DMS 273 treated with DMSO at 0.1 percent for 48 hours (cell line): ENCODE measurements around the gene PAX2.

Experiments
- DNase-seq: peaks from one replicate; lab custom pipeline; 2025; lab: John Stamatoyannopoulos, UW

Gene PAX2

DNA sequence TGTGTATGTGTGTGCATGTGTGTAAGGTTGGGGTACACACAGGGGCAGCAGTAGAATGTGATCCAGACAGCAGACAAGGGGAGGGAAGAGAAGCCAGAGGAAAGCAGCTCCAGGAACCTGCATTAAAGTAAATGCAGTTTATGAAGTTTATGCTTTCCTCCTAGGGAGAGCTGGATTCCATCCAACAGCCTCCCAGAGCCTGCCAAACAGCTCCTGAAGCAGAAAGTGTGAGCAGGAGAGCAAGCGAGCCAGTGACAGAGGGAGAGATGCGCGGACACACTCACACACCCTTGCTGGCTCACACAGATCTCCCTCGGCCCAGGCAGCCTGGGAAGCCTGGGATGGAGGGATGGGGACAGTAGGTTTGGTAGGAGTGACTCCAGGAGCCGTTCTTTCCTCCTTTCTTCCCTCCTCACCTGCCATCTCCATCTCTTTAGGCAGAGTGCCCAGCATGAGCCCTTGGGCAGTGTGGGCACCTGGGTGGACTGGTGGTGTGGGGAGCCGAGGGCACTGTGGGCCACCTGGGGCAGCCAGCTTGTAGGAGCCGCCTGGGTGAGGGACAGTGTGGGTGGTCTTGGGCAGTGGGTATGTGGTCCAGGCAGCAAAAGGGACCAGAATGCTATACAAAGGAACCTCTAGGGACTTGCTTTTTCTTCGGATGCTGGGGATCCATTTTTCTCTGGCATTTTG is 46.1 kb downstream of the PAX2 start:
- no peak for DNase-seq

DNA sequence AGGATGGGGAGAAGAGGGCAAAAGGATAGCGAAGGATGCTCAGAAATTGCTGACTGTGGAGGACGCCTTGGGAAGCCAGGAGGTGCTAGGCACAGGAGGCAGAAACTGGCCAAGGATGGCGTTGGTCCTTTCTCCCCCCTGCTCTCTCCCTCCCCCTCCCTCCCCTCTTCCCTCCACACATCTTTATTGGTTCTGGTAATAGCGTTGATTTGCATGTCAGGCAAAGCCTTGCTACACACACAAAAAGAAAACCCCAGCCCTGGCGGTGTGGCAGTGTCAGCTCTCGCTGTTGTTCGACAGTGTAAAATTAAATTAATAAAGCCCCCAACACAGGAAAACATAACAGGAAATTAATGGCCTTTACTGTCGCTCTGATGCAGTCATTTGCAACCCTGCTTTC is 47.2 kb downstream of the PAX2 start:
- no peak for DNase-seq

DNA sequence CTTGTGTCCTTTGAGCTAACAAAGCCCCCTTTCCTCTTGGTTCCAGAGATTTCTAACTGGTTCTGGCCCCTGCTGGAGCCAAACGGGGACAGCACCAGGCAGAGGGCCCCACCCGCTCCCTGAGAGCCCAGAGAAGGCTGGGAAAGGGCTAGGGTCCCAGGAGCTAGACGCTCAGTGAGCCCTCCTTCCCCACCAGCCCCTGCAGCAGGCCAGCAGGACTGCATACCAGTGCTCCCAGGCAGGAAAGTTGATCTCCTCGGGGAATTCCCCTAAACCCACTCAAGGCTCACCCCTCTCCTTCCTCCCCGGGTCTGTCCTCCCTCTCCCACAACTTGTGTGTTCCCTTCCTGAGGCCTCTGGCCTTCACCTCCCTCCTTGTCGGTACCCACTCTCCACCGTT is 47.7 kb downstream of the PAX2 start:
- no peak for DNase-seq

- DNase-seq, result no peak
These were observed 54.5 kb downstream of the PAX2 start for GRCh38 chr10:100799881-100800280.

GRCh38 chr10:100800931-100801330 is 55.5 kb downstream of the PAX2 start:
- no peak for DNase-seq

DNA sequence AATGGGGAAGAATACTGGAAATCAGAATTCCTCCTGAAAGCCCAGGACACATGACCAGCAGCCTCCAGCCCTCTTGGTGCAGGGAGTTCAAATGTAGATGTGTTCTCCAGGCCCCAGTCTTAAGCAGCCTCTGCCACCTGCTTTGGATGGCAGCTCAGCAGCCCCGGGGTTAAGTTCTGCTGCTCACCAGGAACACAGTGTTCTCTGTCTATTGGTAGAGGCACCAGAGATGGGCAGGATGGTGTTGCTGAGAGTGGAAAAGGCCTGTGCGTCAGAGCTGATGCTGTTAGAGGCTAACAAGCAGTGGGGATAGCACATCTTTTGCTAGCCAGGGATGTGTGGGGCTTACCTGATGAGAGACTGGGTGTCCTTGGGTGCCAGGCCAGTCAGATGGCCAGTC is 56.8 kb downstream of the PAX2 start:
- no peak for DNase-seq

DNA sequence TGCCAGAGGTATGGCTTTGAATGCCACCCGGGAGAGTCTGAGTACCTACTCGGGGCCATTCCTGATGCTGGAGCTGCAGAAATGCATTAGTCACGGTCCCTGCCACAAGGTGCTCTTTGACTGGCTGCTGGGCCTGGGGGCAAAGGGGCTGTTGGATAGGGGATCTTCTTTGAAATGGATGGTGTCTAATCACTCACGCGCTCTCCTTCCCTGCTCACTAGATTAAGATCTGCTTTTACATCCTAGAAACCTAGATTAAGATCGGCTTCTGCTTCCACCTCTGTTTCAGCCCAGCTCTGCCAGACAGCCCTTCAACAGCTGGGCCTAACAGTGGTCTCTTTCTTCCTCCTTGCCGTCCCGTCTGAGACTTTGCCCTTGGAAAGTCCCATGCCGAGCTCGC is 57.2 kb downstream of the PAX2 start:
- no peak for DNase-seq

DNA sequence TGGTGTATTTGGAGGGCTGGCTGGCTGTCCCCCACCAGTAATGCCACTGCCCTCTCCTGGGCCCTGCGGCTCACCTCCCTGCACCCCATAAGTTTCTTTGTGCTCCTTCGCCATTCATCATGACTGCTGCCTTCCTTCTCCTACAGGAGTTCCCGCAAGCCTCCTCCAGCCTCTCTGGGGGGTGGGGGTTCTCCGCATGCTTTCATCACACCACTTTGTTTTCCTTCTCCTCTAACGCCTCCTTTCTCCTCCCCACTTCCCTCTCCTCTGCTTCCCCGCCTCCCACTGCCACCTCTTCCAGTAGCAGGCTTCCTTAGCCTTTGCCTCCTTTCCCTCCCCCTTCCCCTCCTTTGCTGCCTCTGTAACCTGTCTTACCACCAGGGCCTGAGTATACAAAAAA is 58.1 kb downstream of the PAX2 start:
- no peak for DNase-seq

DNA sequence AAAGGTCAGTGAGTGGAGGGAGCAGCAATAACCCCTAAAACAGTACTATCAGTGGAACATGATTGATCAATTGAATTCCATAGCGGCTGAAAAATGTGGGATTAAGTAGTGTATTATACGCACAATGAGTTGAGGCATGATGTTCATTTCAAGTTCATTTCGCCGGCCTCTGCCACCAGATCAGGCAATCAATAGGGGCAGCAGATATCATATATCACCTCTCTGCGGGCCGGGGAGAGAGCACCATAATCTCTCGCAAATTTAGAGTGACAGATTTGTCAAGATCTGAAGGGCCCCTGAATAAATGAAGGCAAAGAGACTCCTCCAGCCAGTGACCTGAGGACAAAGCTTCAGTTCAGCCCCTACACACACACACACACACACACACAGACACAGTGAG is 58.5 kb downstream of the PAX2 start:
- DNase-seq, result no peak

- no peak for DNase-seq
These were observed 60.4 kb downstream of the PAX2 start for GRCh38 chr10:100805543-100806355.

DNA sequence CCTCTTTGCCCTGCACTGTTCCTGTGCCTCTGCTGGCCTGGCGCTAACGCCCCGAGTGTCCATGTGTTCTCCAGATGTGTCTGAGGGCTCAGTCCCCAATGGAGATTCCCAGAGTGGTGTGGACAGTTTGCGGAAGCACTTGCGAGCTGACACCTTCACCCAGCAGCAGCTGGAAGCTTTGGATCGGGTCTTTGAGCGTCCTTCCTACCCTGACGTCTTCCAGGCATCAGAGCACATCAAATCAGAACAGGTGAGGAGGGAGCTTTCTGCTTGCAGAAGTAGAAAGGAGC is 60.9 kb downstream of the PAX2 start:
- no peak for DNase-seq

DNA sequence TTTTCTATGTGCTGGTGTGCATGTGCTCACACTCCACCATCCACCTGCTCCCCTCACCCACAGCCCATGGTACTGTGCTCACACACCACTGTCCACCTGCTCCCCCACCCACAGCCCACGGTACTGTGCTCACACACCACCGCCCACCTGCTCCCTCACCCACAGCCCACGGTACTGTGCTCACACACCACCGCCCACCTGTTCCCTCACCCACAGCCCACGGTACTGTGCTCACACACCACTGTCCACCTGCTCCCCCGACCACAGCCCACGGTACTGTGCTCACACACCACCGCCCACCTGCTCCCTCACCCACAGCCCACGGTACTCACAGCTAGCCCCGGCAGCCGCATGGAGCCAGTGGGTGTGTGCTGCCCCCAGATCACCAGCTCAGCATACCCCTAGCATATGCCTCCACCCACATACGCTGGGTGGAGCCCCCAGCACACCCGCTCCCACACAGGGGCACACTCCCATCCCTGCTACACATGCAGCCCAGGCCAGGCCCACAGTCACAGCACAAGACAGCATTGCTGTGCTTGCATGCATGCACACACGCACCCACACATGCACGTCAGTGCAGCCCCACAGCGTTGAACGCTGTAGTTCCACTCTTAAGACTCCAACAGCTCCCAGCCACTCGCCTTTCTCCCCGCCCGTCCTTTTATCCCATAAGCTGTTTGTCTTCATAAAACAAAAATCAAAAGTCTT is 62.0 kb downstream of the PAX2 start:
- DNase-seq, result no peak

DNA sequence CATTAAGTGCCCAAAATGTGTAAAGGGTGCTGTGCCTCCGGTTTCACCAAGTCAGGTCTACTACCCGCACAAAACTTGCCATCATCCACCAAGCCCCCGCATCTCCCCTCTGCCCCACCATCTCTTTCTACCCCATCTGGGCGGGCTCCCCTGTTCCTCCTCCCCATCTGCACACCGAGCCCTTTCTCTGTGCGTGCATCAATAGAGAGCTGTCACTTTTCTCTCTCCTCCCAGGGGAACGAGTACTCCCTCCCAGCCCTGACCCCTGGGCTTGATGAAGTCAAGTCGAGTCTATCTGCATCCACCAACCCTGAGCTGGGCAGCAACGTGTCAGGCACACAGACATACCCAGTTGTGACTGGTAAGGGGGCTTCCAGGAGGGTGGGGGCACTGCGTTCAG is 63.5 kb downstream of the PAX2 start:
- DNase-seq, result no peak

DNA sequence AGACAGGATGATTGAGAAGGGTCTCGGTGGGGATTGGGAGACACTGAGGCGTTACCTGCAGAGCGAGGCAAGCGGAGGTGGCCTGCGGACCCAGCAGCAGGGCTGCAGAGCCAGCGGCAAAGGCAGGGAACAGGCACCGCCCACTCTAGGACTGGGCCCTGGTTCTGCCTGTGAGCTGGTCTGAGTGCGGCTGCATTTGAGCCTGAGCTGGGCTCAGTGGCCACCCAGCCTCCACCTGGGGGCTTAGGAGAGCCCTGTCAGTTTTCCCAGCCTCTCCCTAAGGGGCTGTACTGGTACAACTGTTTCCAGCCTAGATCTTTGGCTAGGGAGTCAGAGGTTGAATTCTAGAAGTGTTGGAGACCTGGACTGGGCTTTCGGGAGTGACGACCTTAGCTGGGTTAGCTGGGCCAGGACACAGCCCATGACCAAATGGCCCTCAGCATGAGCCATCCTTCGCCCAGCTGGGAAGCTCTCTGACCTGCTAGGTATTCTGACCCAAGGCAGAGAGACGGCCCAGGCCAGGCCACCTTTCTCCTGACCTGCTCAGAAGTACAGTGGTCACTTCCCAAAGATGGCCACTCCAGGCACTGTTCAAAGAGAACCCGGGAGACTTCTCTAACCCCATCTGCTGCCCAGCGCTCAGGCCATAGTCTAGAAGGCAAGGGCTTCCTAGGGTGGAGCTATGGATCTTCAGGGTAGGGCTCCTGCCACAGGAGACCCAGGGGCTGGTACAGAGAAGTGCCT is 64.9 kb downstream of the PAX2 start:
- DNase-seq, result no peak

- no peak for DNase-seq
These were observed 65.4 kb downstream of the PAX2 start for GRCh38 chr10:100810835-100811116.

- no peak for DNase-seq
These were observed 65.9 kb downstream of the PAX2 start for GRCh38 chr10:100811261-100811660.

GRCh38 chr10:100811752-100812750 is 66.7 kb downstream of the PAX2 start:
- no peak for DNase-seq

DNA sequence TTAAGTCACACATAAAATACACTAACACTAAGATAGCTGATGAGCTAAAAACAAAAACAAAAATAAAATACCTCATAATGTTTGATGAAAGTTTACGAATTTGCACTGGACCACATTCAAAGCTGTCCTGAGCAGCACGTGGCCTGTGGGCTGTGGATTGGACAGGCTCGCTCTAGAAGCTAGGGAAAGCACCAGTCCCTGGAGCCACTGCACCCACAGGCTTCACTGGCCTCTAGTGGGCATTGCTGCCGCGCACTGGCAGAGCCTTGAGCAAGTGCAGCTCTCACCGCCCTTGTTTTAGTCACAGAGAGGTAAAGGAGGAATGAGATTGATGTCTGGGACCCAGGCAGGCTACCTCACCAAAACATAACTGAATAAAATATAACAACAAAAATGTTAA is 67.6 kb downstream of the PAX2 start:
- DNase-seq, result no peak

DNA sequence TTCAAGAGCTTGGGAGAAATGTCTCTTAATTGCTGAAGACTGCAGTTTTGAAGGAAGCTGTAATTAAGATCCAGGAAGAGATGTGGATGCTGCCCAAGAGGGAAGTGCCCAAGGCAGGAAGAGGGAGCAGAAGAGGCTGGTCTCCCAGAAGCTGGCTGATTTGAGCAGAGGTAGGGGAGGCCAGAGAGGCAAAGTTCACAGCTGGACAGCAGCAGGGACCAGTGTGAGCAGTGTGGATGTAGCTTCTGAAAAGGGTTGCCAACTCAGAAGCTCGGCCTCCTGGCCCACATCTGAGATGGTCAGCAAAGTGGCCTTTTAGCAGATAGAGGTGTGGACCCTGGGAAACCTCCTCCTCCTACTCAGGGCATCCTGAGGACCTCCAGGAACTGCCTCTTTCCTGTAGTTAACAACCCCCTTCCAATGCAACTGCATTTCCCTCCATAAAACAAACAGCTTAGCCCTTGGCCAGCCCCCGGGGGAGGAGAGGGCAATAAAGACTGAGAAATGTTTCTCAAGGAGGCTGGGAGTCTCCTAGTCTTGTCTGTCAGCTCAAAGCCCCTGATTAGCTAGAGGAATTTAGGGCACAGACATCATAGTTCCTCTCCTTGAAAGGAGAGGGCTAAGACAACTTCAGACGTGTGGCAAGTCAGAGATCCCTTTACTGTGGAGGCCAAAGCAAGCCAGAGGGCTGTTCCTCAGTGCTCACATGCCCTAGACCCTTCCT is 69.5 kb downstream of the PAX2 start:
- no peak for DNase-seq

GRCh38 chr10:100816671-100817070 is 71.3 kb downstream of the PAX2 start:
- no peak for DNase-seq

DNA sequence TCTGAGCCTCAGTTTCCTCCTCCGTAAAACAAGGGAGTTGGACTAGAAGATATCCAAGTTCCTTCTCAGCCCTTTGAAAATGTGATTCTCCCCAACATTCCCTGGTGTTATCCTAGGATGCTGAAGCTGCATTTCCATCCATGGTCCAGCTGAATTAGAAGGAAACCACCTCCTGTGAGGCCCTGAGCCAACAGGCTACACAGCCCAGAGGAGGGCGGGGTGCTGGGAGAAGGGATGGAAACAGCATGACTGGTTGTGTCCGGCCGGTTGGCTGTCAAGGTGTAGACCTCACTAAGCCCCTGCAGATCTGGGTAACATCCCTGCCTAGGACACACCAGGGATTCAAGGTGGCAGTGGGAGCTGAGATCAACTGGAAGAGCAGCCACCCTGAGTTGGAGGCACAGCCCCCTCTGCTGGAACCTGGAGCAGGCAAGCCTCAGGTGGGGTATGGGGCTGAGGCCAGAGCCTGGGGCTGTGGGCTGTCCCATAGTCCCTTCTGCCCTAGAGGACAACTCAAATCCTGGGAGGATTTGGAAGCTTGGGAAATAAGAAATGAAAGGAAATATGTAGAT is 72.0 kb downstream of the PAX2 start:
- peak; percentile 2 for DNase-seq
